ENCODE data around the gene LAMA3. TPM values are rescaled to one million over a fixed set of nuclear protein-coding genes. Genes with fewer than 3 reads are reported as not detected.

Gene LAMA3
- total and polyA plus RNA-seq, 2 of the 13 experiments (the other 11 are each of a cell fraction or from before 2014, with no cell fraction given), result 0.45 to 2.2 TPM

DNA sequence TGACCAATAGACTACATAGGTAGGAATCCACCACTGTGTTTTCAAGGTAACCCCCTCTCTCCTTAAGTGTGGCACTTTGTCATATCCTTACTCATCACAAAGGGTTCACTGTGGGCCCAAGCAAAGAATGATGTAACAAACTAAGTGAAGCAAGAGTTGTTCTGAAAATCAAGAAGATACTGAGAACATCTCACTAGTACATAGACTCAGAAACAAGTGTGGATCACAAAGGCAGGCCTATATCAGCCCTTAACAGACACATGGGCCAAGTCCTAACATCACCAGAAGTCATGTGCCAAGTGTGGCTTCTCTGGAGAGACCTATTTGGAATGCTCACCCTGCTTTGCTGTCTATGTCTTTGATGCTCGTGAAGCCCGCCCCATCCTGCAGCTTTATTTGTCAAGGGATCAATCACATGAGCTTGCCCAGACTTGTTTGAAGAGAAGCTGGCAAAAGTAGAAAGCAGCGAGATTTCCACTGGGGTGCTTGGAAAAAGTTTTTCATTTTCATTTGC is 194.1 kb downstream of the LAMA3 start (continued):
- TF ChIP-seq, protein P1, sequence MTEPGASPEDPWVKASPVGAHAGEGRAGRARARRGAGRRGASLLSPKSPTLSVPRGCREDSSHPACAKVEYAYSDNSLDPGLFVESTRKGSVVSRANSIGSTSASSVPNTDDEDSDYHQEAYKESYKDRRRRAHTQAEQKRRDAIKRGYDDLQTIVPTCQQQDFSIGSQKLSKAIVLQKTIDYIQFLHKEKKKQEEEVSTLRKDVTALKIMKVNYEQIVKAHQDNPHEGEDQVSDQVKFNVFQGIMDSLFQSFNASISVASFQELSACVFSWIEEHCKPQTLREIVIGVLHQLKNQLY (CRISPR knock-in tag; IDR thresholded peaks at IDR 0.05), result no peak
- TF ChIP-seq POLR2AphosphoS2 (IDR thresholded peaks at IDR 0.05; ENCODE audit: low read depth, low read length) (no peak), ZNF280B (CRISPR knock-in tag; IDR thresholded peaks at IDR 0.05; ENCODE audit: borderline replicate concordance) (no peak), SAFB2 (CRISPR knock-in tag; IDR thresholded peaks at IDR 0.05; ENCODE audit: borderline replicate concordance, low read depth) (no peak), ZNF281 (CRISPR knock-in tag; IDR thresholded peaks at IDR 0.05; ENCODE audit: borderline replicate concordance) (no peak), ZNF724P (CRISPR knock-in tag; IDR thresholded peaks at IDR 0.05; ENCODE audit: borderline replicate concordance) (no peak), GTF3A (CRISPR knock-in tag; conservative IDR thresholded peaks at IDR 0.05) (no peak), PAXIP1 (CRISPR knock-in tag; conservative IDR thresholded peaks at IDR 0.05) (peak; percentile 46; the same call in 1 of the 2 replicates), ZNF142 (CRISPR knock-in tag; IDR thresholded peaks at IDR 0.05) (no peak)
- TF ChIP-seq, protein P2, sequence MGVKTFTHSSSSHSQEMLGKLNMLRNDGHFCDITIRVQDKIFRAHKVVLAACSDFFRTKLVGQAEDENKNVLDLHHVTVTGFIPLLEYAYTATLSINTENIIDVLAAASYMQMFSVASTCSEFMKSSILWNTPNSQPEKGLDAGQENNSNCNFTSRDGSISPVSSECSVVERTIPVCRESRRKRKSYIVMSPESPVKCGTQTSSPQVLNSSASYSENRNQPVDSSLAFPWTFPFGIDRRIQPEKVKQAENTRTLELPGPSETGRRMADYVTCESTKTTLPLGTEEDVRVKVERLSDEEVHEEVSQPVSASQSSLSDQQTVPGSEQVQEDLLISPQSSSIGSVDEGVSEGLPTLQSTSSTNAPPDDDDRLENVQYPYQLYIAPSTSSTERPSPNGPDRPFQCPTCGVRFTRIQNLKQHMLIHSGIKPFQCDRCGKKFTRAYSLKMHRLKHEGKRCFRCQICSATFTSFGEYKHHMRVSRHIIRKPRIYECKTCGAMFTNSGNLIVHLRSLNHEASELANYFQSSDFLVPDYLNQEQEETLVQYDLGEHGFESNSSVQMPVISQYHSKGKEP (CRISPR knock-in tag; IDR thresholded peaks at IDR 0.05), result no peak
